Measurements from ENCODE around the gene SEPTIN14.
"Not testable (repeated sequence)": the region's sequence is repeated elsewhere in the genome, so short reads cannot be mapped to it uniquely, and the experiment has no call there.

The SEPTIN14 gene

DNA sequence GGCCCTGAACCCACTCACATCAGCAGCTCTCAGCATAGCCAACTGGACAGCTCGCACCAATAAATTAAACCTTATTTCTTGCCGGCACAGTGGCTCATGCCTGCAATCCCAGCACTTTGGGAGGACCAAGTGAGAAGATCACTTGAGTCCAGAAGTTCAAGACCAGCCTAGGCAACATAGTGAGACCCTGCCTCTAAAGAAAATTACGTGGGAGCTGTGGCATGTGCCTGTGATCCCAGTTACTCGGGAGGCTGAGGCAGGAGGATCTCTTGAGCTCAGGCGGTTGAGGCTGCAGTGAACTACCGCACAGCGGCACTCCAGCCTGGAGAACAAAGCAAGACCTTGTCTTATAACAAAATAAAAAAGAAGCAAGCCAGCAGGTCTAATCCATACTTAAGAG lies 75.7 kb downstream of the SEPTIN14 start:
- WGBS, 2 experiments (ENCODE audit: insufficient coverage in 2 of 2), result 78 to 82% methylated on average over 5 to 7 of the region's 7 CpGs
- Histone ChIP-seq H3K9me3 (ENCODE audit: control insufficient read depth, low read length) (no peaks in the 10 kb centered on the region), H3K36me3 (ENCODE audit: control insufficient read depth, insufficient read depth, low read length) (no peaks in the 10 kb centered on the region), H3K27ac (ENCODE audit: low read depth, low read length, severe bottlenecking) (no peak overlapping the region), H3K4me1 (ENCODE audit: control insufficient read depth, insufficient read depth, low read length, poor library complexity, severe bottlenecking) (no peaks in the 10 kb centered on the region), H3K4me3 (ENCODE audit: extremely low read depth, insufficient read depth, low read length, poor library complexity, severe bottlenecking) (no peak overlapping the region)

DNA sequence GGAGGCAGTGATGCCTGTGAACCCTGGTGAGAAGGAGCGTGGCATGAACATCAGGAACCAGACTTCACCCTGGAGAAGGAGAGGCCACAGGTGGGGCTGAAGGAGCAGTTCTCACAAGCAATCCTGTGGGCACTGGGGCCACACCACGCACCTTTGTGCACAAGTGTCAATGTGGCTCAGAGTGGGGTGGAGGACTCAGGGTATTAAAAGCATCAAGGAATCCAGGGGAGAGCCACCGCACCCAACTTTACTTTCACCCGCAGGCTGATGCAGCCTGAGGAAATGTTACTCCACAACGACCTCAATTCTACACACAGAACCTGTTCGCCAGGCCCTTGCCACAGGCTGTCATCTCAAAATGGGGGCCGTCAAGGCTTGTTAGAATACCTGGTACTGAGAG lies 77.1 kb downstream of the SEPTIN14 start:
- not testable (repeated sequence) for H3K4me3 ChIP-seq (ENCODE audit: extremely low read depth, insufficient read depth, low read length, poor library complexity, severe bottlenecking); H3K9me3 ChIP-seq (ENCODE audit: control insufficient read depth, low read length)
- WGBS, 2 experiments (ENCODE audit: insufficient coverage in 2 of 2), result 87 to 88% methylated on average over 2 of the region's 7 CpGs

DNA sequence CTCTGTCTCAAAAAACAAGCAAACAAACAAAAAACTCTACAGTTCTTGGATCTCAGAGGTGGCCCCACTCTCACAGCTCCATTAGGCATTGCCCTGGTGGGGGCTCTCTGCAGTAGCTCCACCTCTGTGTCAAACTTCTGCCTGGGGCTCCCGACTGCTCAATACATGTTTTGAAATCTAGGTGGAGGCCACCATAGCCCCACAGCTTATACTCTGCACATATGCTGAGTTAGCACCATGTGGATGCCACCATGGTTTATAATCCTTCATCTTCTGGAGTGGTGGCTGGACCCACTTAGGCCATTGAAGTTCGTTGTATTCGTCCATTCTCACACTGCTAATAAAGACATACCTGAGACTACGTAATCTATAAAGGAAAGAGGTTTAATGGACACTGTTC lies 78.4 kb downstream of the SEPTIN14 start:
- H3K9me3 ChIP-seq (ENCODE audit: control insufficient read depth, low read length), result no peaks in the 10 kb centered on the region
- WGBS, 2 experiments (ENCODE audit: insufficient coverage in 2 of 2), result 60 to 100% methylated on average over 1 of the region's 4 CpGs
- H3K4me3 ChIP-seq (ENCODE audit: extremely low read depth, insufficient read depth, low read length, poor library complexity, severe bottlenecking), result no peak overlapping the region
- H3K4me1 ChIP-seq (ENCODE audit: control insufficient read depth, insufficient read depth, low read length, poor library complexity, severe bottlenecking), result no peaks in the 10 kb centered on the region
- no peaks in the 10 kb centered on the region for H3K36me3 ChIP-seq (ENCODE audit: control insufficient read depth, insufficient read depth, low read length)
- no peak overlapping the region for H3K27ac ChIP-seq (ENCODE audit: low read depth, low read length, severe bottlenecking)

More for the DNA sequence above, 77.1 kb downstream of the SEPTIN14 start:
- H3K27ac ChIP-seq (ENCODE audit: low read depth, low read length, severe bottlenecking); H3K36me3 ChIP-seq (ENCODE audit: control insufficient read depth, insufficient read depth, low read length); H3K4me1 ChIP-seq (ENCODE audit: control insufficient read depth, insufficient read depth, low read length, poor library complexity, severe bottlenecking): not testable (repeated sequence)

DNA sequence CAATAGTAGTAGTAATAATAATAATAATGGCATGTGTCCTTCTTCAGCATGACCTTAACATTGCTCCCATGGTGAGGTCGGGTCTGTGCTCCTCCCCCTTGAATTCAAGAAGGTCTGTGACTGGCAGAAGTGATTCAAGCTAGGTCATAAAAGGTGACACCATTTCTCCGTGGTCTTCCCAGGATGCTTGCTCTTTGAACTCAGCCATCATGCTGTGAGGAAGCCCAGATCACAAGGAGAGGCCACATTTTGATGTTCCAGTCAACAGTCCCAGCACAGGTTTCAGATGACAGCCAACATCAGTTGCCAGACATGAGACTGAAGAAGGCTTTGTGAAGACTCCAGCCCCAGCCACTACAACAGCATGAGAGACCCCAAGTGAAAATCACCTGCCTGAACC lies 83.9 kb downstream of the SEPTIN14 start:
- H3K27ac ChIP-seq (ENCODE audit: low read depth, low read length, severe bottlenecking), result no peak overlapping the region
- H3K4me1 ChIP-seq (ENCODE audit: control insufficient read depth, insufficient read depth, low read length, poor library complexity, severe bottlenecking), result no peaks in the 10 kb centered on the region
- no peaks in the 10 kb centered on the region for H3K9me3 ChIP-seq (ENCODE audit: control insufficient read depth, low read length)
- H3K4me3 ChIP-seq (ENCODE audit: extremely low read depth, insufficient read depth, low read length, poor library complexity, severe bottlenecking), result no peak overlapping the region
- H3K36me3 ChIP-seq (ENCODE audit: control insufficient read depth, insufficient read depth, low read length), result no peaks in the 10 kb centered on the region
- WGBS, 2 experiments (ENCODE audit: insufficient coverage in 2 of 2), result 5 to 19% methylated on average over 2 of the region's 2 CpGs

DNA sequence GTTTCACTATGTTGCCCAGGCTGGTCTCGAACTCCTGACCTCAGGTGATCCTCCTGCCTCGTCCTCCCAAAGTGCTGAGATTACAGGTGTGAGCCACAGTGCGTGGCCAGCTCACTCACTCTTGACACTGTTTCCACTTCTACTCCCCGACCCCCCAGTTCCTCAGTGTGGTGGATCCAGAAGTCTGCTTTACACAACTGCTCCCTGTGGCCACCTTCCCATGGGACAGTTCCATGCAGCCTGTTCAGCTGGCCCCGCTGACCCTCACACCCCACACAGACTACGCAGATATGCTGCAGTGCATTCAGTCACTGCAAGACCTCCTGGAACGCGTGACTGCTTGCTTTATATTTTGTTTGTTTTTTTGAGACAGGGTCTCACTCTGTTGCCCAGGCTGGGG lies 86.4 kb downstream of the SEPTIN14 start:
- Histone ChIP-seq H3K4me3 (ENCODE audit: extremely low read depth, insufficient read depth, low read length, poor library complexity, severe bottlenecking) (no peak overlapping the region), H3K36me3 (ENCODE audit: control insufficient read depth, insufficient read depth, low read length) (no peaks in the 10 kb centered on the region), H3K27ac (ENCODE audit: low read depth, low read length, severe bottlenecking) (no peak overlapping the region), H3K9me3 (ENCODE audit: control insufficient read depth, low read length) (no peaks in the 10 kb centered on the region), H3K4me1 (ENCODE audit: control insufficient read depth, insufficient read depth, low read length, poor library complexity, severe bottlenecking) (no peaks in the 10 kb centered on the region)
- 81 to 94% methylated on average over 5 to 6 of the region's 8 CpGs for WGBS, 2 experiments (ENCODE audit: insufficient coverage in 2 of 2)

DNA sequence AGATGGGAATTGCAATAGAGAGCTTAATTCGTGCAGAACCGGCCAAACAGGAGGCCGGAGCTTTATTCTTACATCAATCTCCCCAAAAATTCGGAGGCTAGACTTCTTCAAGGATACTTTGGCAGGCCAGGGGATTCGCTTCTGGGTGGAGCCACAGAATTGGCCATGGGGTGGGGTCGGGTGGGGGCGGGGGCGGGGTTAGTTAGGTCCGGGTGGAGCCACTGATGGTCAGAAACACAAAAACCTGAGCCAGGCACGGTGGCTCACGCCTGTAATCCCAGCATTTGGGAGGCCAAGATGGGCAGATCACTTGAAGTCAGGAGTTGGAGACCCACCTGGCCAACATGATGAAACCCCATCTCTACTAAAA lies 87.5 kb downstream of the SEPTIN14 start:
- Histone ChIP-seq H3K9me3 (ENCODE audit: control insufficient read depth, low read length) (no peaks in the 10 kb centered on the region), H3K27ac (ENCODE audit: low read depth, low read length, severe bottlenecking) (no peak overlapping the region), H3K4me3 (ENCODE audit: extremely low read depth, insufficient read depth, low read length, poor library complexity, severe bottlenecking) (no peak overlapping the region), H3K36me3 (ENCODE audit: control insufficient read depth, insufficient read depth, low read length) (no peaks in the 10 kb centered on the region), H3K4me1 (ENCODE audit: control insufficient read depth, insufficient read depth, low read length, poor library complexity, severe bottlenecking) (no peaks in the 10 kb centered on the region)
- 55% methylated on average over 3 of the region's 11 CpGs; no CpG with 5 or more reads in 1 of the 2 experiments for WGBS, 2 experiments (ENCODE audit: insufficient coverage in 2 of 2)

DNA sequence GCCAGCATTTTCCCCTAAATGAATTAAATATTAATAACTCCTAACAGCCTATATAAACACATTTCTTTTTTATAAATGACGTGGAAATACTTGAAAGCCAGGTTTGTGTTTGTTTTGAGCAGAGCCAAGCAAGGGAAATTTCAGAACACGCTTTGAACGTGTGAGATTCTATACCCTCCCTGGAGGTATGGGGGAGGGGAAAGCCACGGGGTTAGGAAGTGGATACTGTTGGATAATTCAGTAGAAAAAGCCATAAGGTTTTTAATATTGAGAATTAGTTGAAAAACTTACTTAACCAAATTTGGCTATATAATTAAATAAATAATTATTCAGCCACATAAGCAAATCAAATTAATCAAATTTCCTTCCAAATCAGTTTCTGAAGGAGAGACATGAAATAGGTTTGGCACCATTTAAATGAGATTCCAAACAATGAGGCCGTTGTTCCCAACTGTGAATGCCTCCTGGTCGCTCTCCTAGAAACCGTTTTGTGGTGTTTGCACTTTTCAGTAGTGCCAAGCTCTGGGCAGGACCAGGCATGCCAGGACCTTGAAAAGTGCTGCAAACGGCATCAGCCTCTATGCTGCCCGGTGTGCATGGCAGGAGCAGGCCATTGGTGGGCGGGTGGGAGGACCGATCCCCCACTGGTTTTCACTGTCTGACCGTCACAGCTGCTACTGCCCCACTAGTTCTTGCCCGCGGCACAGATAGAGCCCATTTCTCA lies 88.1 kb downstream of the SEPTIN14 start:
- Histone ChIP-seq H3K27ac (ENCODE audit: low read depth, low read length, severe bottlenecking) (no peak overlapping the region), H3K36me3 (ENCODE audit: control insufficient read depth, insufficient read depth, low read length) (no peaks in the 10 kb centered on the region)
- 49 to 57% methylated on average over 11 to 12 of the region's 14 CpGs for WGBS, 2 experiments (ENCODE audit: insufficient coverage in 2 of 2)

DNA sequence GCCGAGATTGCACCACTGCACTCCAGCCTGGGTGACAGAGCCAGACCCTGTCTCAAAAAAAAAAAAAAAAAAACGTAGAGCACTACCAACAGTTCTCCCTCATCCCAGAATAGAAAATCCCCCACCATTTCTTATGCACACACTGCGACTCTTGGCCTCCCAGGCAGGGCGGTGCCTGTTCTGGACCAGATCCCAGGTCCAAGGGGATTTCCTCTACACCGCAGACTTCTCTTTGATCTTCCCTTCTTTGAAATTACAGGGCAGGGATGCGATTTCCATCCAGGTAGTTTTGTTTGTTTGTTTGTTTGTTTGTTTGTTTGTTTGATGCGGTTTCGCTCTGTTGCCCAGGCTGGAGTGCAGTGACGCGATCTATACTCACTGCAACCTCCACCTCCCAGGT lies 91.8 kb downstream of the SEPTIN14 start:
- H3K9me3 ChIP-seq (ENCODE audit: control insufficient read depth, low read length), result no peaks in the 10 kb centered on the region
- no peaks in the 10 kb centered on the region for H3K4me1 ChIP-seq (ENCODE audit: control insufficient read depth, insufficient read depth, low read length, poor library complexity, severe bottlenecking)
- WGBS, 2 experiments (ENCODE audit: insufficient coverage in 2 of 2), result 77 to 83% methylated on average over 2 to 4 of the region's 10 CpGs
- no peak overlapping the region for H3K4me3 ChIP-seq (ENCODE audit: extremely low read depth, insufficient read depth, low read length, poor library complexity, severe bottlenecking)
- H3K27ac ChIP-seq (ENCODE audit: low read depth, low read length, severe bottlenecking), result no peak overlapping the region
- no peaks in the 10 kb centered on the region for H3K36me3 ChIP-seq (ENCODE audit: control insufficient read depth, insufficient read depth, low read length)

More for the DNA sequence above, 88.1 kb downstream of the SEPTIN14 start:
- no peaks in the 10 kb centered on the region for H3K9me3 ChIP-seq (ENCODE audit: control insufficient read depth, low read length)
- H3K4me3 ChIP-seq (ENCODE audit: extremely low read depth, insufficient read depth, low read length, poor library complexity, severe bottlenecking), result no peak overlapping the region
- H3K4me1 ChIP-seq (ENCODE audit: control insufficient read depth, insufficient read depth, low read length, poor library complexity, severe bottlenecking), result no peaks in the 10 kb centered on the region

DNA sequence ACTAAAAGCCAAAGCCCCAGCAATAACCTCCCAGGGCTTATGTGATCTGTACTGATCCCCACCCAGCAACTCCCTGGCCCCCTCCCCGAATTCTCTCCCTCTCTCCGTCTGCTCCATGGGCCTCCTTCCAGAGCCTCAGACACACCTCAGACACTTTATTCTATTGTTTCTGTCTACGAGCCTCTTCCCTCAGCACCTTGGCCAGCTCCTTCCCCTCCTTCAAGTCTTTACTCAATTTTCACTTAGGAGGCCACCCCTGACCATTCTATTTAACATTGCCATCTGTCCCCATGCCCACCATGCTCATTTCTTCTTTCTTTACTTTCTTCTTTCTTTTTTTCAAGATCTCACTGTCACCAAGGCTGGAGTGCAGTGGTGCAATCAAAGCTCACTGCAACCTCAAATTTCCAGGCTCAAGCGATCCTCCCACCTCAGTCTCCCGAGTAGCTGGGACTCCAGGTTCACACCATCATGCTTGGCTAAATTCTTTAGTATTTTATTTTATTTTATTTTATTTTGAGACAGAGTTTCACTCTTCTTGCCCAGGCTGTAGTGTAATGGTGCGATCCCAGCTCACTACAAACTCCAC lies 109.2 kb downstream of the SEPTIN14 start:
- whole genome bisulfite sequencing, 2 experiments (ENCODE audit: insufficient coverage in 2 of 2), result 56 to 57% methylated on average over 3 to 4 of the region's 6 CpGs
- H3K27ac ChIP-seq (ENCODE audit: low read depth, low read length, severe bottlenecking); H3K9me3 ChIP-seq (ENCODE audit: control insufficient read depth, low read length); H3K36me3 ChIP-seq (ENCODE audit: control insufficient read depth, insufficient read depth, low read length); H3K4me1 ChIP-seq (ENCODE audit: control insufficient read depth, insufficient read depth, low read length, poor library complexity, severe bottlenecking); H3K4me3 ChIP-seq (ENCODE audit: extremely low read depth, insufficient read depth, low read length, poor library complexity, severe bottlenecking): not testable (repeated sequence)

DNA sequence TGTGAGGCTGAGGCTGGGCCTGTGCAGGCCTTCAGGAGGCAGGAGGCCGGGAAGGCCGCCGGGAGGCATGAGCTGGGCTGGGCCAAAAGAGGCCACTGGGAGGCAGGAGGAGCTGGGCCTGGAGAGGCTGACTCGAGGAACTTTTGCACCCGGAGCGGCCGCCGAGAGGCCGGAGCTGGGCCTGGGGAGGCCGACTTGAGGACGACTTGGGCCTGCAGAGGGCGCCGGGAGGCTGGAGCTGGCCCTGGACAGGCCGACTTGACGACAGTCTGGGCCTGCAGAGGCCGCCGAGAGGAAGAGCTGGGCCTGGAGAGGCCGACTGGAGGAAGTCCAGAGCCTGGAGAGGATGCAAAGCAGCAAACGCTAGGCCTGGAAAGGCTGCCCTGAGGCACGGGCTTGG lies 117.8 kb downstream of the SEPTIN14 start:
- 82 to 83% methylated on average over 8 to 11 of the region's 20 CpGs for WGBS, 2 experiments (ENCODE audit: insufficient coverage in 2 of 2)
- not testable (repeated sequence) for H3K9me3 ChIP-seq (ENCODE audit: control insufficient read depth, low read length); H3K4me1 ChIP-seq (ENCODE audit: control insufficient read depth, insufficient read depth, low read length, poor library complexity, severe bottlenecking); H3K27ac ChIP-seq (ENCODE audit: low read depth, low read length, severe bottlenecking); H3K36me3 ChIP-seq (ENCODE audit: control insufficient read depth, insufficient read depth, low read length); H3K4me3 ChIP-seq (ENCODE audit: extremely low read depth, insufficient read depth, low read length, poor library complexity, severe bottlenecking)
